ENCODE measurements around the gene DNMT3A.
"Not testable (repeated sequence)": the region's sequence is repeated elsewhere in the genome, so short reads cannot be mapped to it uniquely, and the experiment has no call there.

DNMT3A gene

GRCh38 chr2:25230198-25230947, 111.4 kb downstream of the DNMT3A start:
- no peak for DNase-seq

GRCh38 chr2:25229279-25230197, 112.2 kb downstream of the DNMT3A start:
- DNase-seq = no peak

- DNase-seq = no peak
These were observed 112.9 kb downstream of the DNMT3A start for GRCh38 chr2:25228848-25229278.

GRCh38 chr2:25227576-25227975, 114.1 kb downstream of the DNMT3A start:
- DNase-seq = no peak

- no peak for DNase-seq
These were observed 114.9 kb downstream of the DNMT3A start for GRCh38 chr2:25226827-25227226.

GRCh38 chr2:25222477-25223121, 119.1 kb downstream of the DNMT3A start:
- no peak for DNase-seq

GRCh38 chr2:25221579-25221978, 120.1 kb downstream of the DNMT3A start:
- DNase-seq = no peak

- DNase-seq = no peak
These were observed 121.4 kb downstream of the DNMT3A start for GRCh38 chr2:25220313-25220712.

GRCh38 chr2:25219621-25220020, 122.1 kb downstream of the DNMT3A start:
- no peak for DNase-seq

GRCh38 chr2:25218100-25218499, 123.6 kb downstream of the DNMT3A start:
- DNase-seq = no peak

- DNase-seq = peak; percentile 85
These were observed 125.6 kb downstream of the DNMT3A start for GRCh38 chr2:25215948-25216679.

GRCh38 chr2:25215232-25215631, 126.5 kb downstream of the DNMT3A start:
- no peak for DNase-seq

GRCh38 chr2:25213229-25213628, 128.5 kb downstream of the DNMT3A start:
- DNase-seq = no peak

GRCh38 chr2:25210923-25211322, 130.8 kb downstream of the DNMT3A start:
- not testable (repeated sequence) for DNase-seq

- no peak for DNase-seq
These were observed 134.6 kb downstream of the DNMT3A start for GRCh38 chr2:25207078-25207545.

GRCh38 chr2:25204190-25204838, 137.4 kb downstream of the DNMT3A start:
- DNase-seq = no peak

- DNase-seq = no peak
These were observed 139.4 kb downstream of the DNMT3A start for GRCh38 chr2:25202275-25202674.

- DNase-seq = no peak
These were observed 139.9 kb downstream of the DNMT3A start for GRCh38 chr2:25201794-25202193.

- no peak for DNase-seq
These were observed 140.5 kb downstream of the DNMT3A start for GRCh38 chr2:25201265-25201664.

GRCh38 chr2:25198576-25198975, 143.1 kb downstream of the DNMT3A start:
- DNase-seq = no peak

GRCh38 chr2:25198209-25198525, 143.6 kb downstream of the DNMT3A start:
- DNase-seq = no peak

All from activated gamma-delta T cell (primary cell).